Adrenal gland (tissue), 19 donors: ENCODE data around the gene GALE. TPM values are rescaled to one million over a fixed set of nuclear protein-coding genes. Genes with fewer than 3 reads are reported as not detected.
"Not testable (repeated sequence)": the region's sequence is repeated elsewhere in the genome, so short reads cannot be mapped to it uniquely, and the experiment has no call there.

Source experiments
- DNase-seq, 7 donors: peaks; one replicate each; pipeline ENCODE4 v3.0.0-alpha.2; 2019 to 2020
- H3K27ac ChIP-seq, 5 donors: fragments of 200-600 bp; sonication (generic) in 4 of 5; 1 replicate in 3 of 5; 2 replicates in 2 of 5; pipeline versions ENCODE4 v1.5.1 to v1.8.0; 2016 to 2020; ENCODE audit warnings: mild to moderate bottlenecking in 1 of 5
- H3K27me3 ChIP-seq: fragments of 200-600 bp; 2 replicates; pipeline ENCODE4 v1.8.0; 2021
- H3K36me3 ChIP-seq, 2 donors: fragments of 200-600 bp; replicated peaks in 1 of 2; 1 replicate in 1 of 2; 2 replicates in 1 of 2; pipeline versions ENCODE4 v1.5.1 to v1.8.0; 2018 to 2022
- H3K4me1 ChIP-seq, 2 donors: fragments of 200-600 bp; replicated peaks in 1 of 2; 1 replicate in 1 of 2; 2 replicates in 1 of 2; pipeline versions ENCODE4 v1.5.1 to v1.8.0; 2018 to 2021
- H3K4me3 ChIP-seq, 4 donors: fragments of 200-600 bp; sonication (generic) in 3 of 4; one replicate each; pipeline ENCODE4 v1.5.1; 2016 to 2018
- H3K9me3 ChIP-seq, 3 donors: fragments of 200-600 bp; sonication (generic) in 1 of 3; replicated peaks in 1 of 3; 1 replicate in 2 of 3; 2 replicates in 1 of 3; pipeline versions ENCODE4 v1.5.1 to v1.8.0; 2016 to 2021
- POLR2A ChIP-seq, 2 donors: fragments of 450-650 bp; IDR thresholded peaks; one replicate each; pipeline ENCODE4 v1.6.1; 2017; ENCODE audit warnings: antibody characterized with exemption in 2 of 2, mild to moderate bottlenecking in 2 of 2, moderate library complexity in 1 of 2
- WGBS, 4 donors: extraction: QIAGEN DNeasy Blood & Tissue Kit in 2 of 4; methylation state at CpG; one replicate each; pipeline versions ENCODE4 v1.1.5 to v1.1.7; 2013 to 2017; 5-methylcytosine and 5-hydroxymethylcytosine counted together
- intact Hi-C, 2 donors: fragments of 100-400 bp; cut with DNase I; formaldehyde crosslinking; loops; one replicate each; pipeline versions ENCODE4 v1.14.1 to v1.15.0; 2022 to 2023
- long read RNA-seq, 10 donors: library from polyadenylated mRNA in 3 of 10; unstranded in 2 of 10; stranded (forward) in 1 of 10; transcript quantifications; one replicate each; pipeline ENCODE4 v2.0.0 and lab custom pipeline, GENCODE V29; 2021 to 2026
- polyA plus RNA-seq, 3 donors: library from polyadenylated mRNA; stranded (reverse); fragments of 200-250 nt in 2 of 3; fragments of 350-450 nt in 1 of 3; fragmentation: Illumina TruSeq in 1 of 3; extraction: RNeasy Lipid Tissue Mini Kit (QIAGEN cat#74804) in 1 of 3; gene quantifications; one replicate each; pipeline ENCODE4 v1.2.3, GENCODE V29; 2013 to 2014
- total RNA-seq, 9 donors: library from RNA; depleted of rRNA in 4 of 9; stranded (reverse); fragments of >200 nt in 4 of 9; fragments of 120-200 nt in 1 of 9; fragmentation: NEBNext Ultra II Directional in 1 of 9; extraction: Animal tissue kit (Norgen Biotek cat#: 25700) in 1 of 9; gene quantifications; one replicate each; pipeline versions ENCODE4 v1.1.0 to v1.2.4, GENCODE V29; 2013 to 2023
- TF ChIP-seq, protein P1 (sequence below), 6 experiments: fragments of 450-650 bp in 4 of 6; fragments of 200-600 bp in 2 of 6; sonication (generic) in 1 of 6; IDR thresholded peaks; 1 replicate in 5 of 6; 2 replicates in 1 of 6; pipeline versions ENCODE4 v1.5.1 to v1.8.0; 2016 to 2021; ENCODE audit warnings: antibody characterized with exemption in 6 of 6, mild to moderate bottlenecking in 2 of 6, moderate library complexity in 1 of 6
- donor health status: healthy with polysubstance abuse.
- donor health status: Bipolar disorder and iron deficiency.
- donor health status: DM: yes; HTN: yes; CAD: no.
- donor health status: DM: no; HTN: no; CAD: no.
- donor health status: DM: no; HTN: no; CAD: no.
- donor health status: DM: yes; HTN: yes; CAD: no.

Gene GALE
- total RNA-seq: 10 to 100 TPM; 17.8 to 58.5 (median 29.5) TPM
- polyA plus RNA-seq: 10 to 100 TPM; 12.0 to 80.8 (median 59.4) TPM
- long read RNA-seq, donor 1, transcript GALE-216 (12 exons, 1,566 nt): major isoform, 11 of 29 reads
- long read RNA-seq, donor 1, partial matches to known transcripts: 15 of 29 reads
- long read RNA-seq, donor 1, other reads (novel, unspliced or antisense): 0 of 29 reads
- long read RNA-seq, donor 2, partial matches to known transcripts: 10 of 14 reads
- long read RNA-seq, donor 2, other reads (novel, unspliced or antisense): 0 of 14 reads
- long read RNA-seq, donor 3, transcript GALE-216 (12 exons, 1,566 nt): major isoform, 10 of 10 reads
- long read RNA-seq, donor 3, partial matches to known transcripts: 0 of 10 reads
- long read RNA-seq, donor 3, other reads (novel, unspliced or antisense): 0 of 10 reads
- long read RNA-seq, donor 4, transcript GALE-216 (12 exons, 1,566 nt): major isoform, 21 of 37 reads
- long read RNA-seq, donor 4, partial matches to known transcripts: 3 of 37 reads
- long read RNA-seq, donor 4, other reads (novel, unspliced or antisense): 9 of 37 reads
- long read RNA-seq, donor 5, transcript GALE-216 (12 exons, 1,566 nt): major isoform, 22 of 40 reads
- long read RNA-seq, donor 5, partial matches to known transcripts: 2 of 40 reads
- long read RNA-seq, donor 5, other reads (novel, unspliced or antisense): 14 of 40 reads
- long read RNA-seq, donor 6, transcript GALE-216 (12 exons, 1,566 nt): major isoform, 6 of 18 reads
- long read RNA-seq, donor 6, partial matches to known transcripts: 1 of 18 reads
- long read RNA-seq, donor 6, other reads (novel, unspliced or antisense): 9 of 18 reads
- long read RNA-seq, donor 7, partial matches to known transcripts: 7 of 11 reads
- long read RNA-seq, donor 7, other reads (novel, unspliced or antisense): 0 of 11 reads
- long read RNA-seq, donor 8, transcript GALE-216 (12 exons, 1,566 nt): major isoform, 22 of 31 reads
- long read RNA-seq, donor 8, partial matches to known transcripts: 8 of 31 reads
- long read RNA-seq, donor 8, other reads (novel, unspliced or antisense): 0 of 31 reads
- long read RNA-seq, donor 9, transcript GALE-216 (12 exons, 1,566 nt): major isoform, 11 of 19 reads
- long read RNA-seq, donor 9, partial matches to known transcripts: 7 of 19 reads
- long read RNA-seq, donor 9, other reads (novel, unspliced or antisense): 0 of 19 reads
- long read RNA-seq, donor 10, transcript GALE-216 (12 exons, 1,566 nt): major isoform, 12 of 18 reads
- long read RNA-seq, donor 10, partial matches to known transcripts: 6 of 18 reads
- long read RNA-seq, donor 10, other reads (novel, unspliced or antisense): 0 of 18 reads

GRCh38 chr1:23800400-23801337, at the start of gene GALE:
Gene GALE (minus strand): TSS chr1:23800754. CDS start chr1:23799007, 1,747 bp downstream.
- intact Hi-C loops: loop anchor here in 1 of 2 donors (10.0 kb wide), 1 partner anchor 64 kb away; the partner anchor contains the start of gene FUCA1
- peaks cover 0 to 20% of the 10 kb centered on the region in 2 donors for H3K36me3 ChIP-seq
- TF ChIP-seq, protein P1, sequence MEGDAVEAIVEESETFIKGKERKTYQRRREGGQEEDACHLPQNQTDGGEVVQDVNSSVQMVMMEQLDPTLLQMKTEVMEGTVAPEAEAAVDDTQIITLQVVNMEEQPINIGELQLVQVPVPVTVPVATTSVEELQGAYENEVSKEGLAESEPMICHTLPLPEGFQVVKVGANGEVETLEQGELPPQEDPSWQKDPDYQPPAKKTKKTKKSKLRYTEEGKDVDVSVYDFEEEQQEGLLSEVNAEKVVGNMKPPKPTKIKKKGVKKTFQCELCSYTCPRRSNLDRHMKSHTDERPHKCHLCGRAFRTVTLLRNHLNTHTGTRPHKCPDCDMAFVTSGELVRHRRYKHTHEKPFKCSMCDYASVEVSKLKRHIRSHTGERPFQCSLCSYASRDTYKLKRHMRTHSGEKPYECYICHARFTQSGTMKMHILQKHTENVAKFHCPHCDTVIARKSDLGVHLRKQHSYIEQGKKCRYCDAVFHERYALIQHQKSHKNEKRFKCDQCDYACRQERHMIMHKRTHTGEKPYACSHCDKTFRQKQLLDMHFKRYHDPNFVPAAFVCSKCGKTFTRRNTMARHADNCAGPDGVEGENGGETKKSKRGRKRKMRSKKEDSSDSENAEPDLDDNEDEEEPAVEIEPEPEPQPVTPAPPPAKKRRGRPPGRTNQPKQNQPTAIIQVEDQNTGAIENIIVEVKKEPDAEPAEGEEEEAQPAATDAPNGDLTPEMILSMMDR (IDR thresholded peaks at IDR 0.05): no peak
- peak; percentile 25 to 74 for TF ChIP-seq POLR2A (IDR thresholded peaks at IDR 0.05)

GRCh38 chr1:23848673-23849616, 48.4 kb upstream of the GALE start:
- Histone ChIP-seq H3K36me3 (peaks cover 0 to 24% of the 10 kb centered on the region in 2 donors), H3K27me3 (no peaks in the 10 kb centered on the region), H3K4me3 (no peak overlapping the region), H3K4me1 (no peaks in the 10 kb centered on the region), H3K9me3 (no peaks in the 10 kb centered on the region), H3K27ac (no peak overlapping the region)
- intact Hi-C loops: no loop called here
- TF ChIP-seq, protein P1 (IDR thresholded peaks at IDR 0.05): no peak
- no peak for TF ChIP-seq POLR2A (IDR thresholded peaks at IDR 0.05)
- WGBS, 4 donors: 87 to 91% (median 90%) methylated on average over 12 of the region's 12 CpGs
- DNase-seq: no peak

More at GRCh38 chr1:23800400-23801337, at the start of gene GALE:
- Histone ChIP-seq H3K9me3 (no peaks in the 10 kb centered on the region), H3K4me1 (peaks cover 11 to 20% of the 10 kb centered on the region in 2 donors), H3K27ac (peak within 1 kb of the TSS; percentile 42 to 88 (median 85)), H3K4me3 (peak within 1 kb of the TSS; percentile 43 to 78 (median 60)), H3K27me3 (no peaks in the 10 kb centered on the region)
- peak; percentile 97 to 98 (median 98) for DNase-seq
- 0 to 1% (median 0%) methylated on average over 9 to 82 of the region's 82 CpGs for whole genome bisulfite sequencing, 4 donors

- H3K4me3 ChIP-seq, H3K27ac ChIP-seq, intact Hi-C loops, H3K9me3 ChIP-seq, H3K27me3 ChIP-seq, H3K4me1 ChIP-seq, DNase-seq: not testable (repeated sequence)
- peaks cover 0 to 24% of the 10 kb centered on the region in 2 donors for H3K36me3 ChIP-seq
- WGBS, 4 donors: 83 to 100% (median 98%) methylated on average over 2 of the region's 2 CpGs
Measured at GRCh38 chr1:23847482-23848095, 47.0 kb upstream of the GALE start.
